Measurements from ENCODE around the gene KLHL3.
A peak's percentile ranks its signal among the peaks of the same experiment; 100 is the strongest.

The KLHL3 gene

DNA sequence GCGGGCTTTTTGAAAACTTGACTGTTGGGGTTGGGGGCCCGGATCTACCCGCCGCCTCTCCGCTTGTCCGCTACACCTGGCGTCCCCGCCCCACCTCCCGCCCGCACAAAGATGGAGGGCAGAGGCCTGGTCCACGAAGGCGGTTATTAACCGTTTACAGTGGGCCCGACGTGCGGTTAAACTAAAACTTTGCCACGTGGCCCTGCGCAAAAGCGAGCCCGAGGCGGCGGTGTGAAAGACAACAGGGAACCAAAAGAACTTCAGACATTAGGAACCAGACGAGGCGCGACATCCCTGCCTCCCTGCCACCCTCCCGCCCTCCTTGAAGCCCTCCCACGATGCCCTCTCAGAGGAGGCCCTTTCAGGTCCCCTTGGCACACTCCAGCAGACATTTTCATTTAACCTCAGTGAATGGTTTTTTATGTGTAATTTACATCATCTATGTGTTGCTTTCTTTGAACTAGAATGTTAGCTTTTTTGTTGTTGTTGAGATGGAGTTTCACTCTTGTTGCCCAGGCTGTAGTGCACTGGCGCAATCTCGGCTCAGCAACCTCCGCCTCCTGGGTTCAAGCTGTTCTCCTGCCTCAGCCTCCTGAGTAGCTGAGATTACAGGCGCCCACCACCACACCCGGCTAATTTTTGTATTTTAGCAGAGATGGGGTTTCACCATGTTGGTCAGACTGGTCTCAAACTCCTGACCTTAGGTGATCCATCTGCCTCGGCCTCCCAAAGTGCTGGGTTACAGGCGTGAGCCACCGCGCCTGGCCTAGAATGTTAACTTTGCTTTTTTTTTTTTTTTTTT lies 19.3 kb upstream of the KLHL3 start (continued):
- TF ChIP-seq ZNF585B (tag by site-specific recombination; IDR thresholded peaks at IDR 0.05) (no peak), TRIM28 (IDR thresholded peaks at IDR 0.05; ENCODE audit: borderline replicate concordance, low read length) (no peak), ZNF132 (tag by site-specific recombination; IDR thresholded peaks at IDR 0.05; ENCODE audit: borderline replicate concordance) (no peak), BCL11B (tag by site-specific recombination; IDR thresholded peaks at IDR 0.05; ENCODE audit: low read depth) (peak; percentile 25; the same call in 1 of the 2 replicates), YY1 (tag by site-specific recombination; IDR thresholded peaks at IDR 0.05) (peak; percentile 82), ZNF184 (tag by site-specific recombination; IDR thresholded peaks at IDR 0.05) (no peak), ZSCAN16 (tag by site-specific recombination; IDR thresholded peaks at IDR 0.05) (no peak), ZNF174 (tag by site-specific recombination; IDR thresholded peaks at IDR 0.05) (no peak), ZNF530 (tag by site-specific recombination; IDR thresholded peaks at IDR 0.05; ENCODE audit: low read depth) (no peak), ZNF473 (tag by site-specific recombination; IDR thresholded peaks at IDR 0.05) (no peak), ZNF76 (tag by site-specific recombination; IDR thresholded peaks at IDR 0.05; ENCODE audit: borderline replicate concordance, low read depth) (no peak), ZNF350 (tag by site-specific recombination; IDR thresholded peaks at IDR 0.05) (no peak), KLF7 (tag by site-specific recombination; IDR thresholded peaks at IDR 0.05; ENCODE audit: borderline replicate concordance) (no peak; the same call in 1 of the 2 replicates), SP3 (tag by site-specific recombination; IDR thresholded peaks at IDR 0.05) (peak; percentile 25), ZNF133 (tag by site-specific recombination; IDR thresholded peaks at IDR 0.05) (no peak), ZBTB48 (tag by site-specific recombination; IDR thresholded peaks at IDR 0.05) (no peak), ZNF24 (tag by site-specific recombination; IDR thresholded peaks at IDR 0.05) (peak; percentile 71), ZNF660 (tag by site-specific recombination; IDR thresholded peaks at IDR 0.05) (peak; percentile 31)
- TF ChIP-seq, protein P1, sequence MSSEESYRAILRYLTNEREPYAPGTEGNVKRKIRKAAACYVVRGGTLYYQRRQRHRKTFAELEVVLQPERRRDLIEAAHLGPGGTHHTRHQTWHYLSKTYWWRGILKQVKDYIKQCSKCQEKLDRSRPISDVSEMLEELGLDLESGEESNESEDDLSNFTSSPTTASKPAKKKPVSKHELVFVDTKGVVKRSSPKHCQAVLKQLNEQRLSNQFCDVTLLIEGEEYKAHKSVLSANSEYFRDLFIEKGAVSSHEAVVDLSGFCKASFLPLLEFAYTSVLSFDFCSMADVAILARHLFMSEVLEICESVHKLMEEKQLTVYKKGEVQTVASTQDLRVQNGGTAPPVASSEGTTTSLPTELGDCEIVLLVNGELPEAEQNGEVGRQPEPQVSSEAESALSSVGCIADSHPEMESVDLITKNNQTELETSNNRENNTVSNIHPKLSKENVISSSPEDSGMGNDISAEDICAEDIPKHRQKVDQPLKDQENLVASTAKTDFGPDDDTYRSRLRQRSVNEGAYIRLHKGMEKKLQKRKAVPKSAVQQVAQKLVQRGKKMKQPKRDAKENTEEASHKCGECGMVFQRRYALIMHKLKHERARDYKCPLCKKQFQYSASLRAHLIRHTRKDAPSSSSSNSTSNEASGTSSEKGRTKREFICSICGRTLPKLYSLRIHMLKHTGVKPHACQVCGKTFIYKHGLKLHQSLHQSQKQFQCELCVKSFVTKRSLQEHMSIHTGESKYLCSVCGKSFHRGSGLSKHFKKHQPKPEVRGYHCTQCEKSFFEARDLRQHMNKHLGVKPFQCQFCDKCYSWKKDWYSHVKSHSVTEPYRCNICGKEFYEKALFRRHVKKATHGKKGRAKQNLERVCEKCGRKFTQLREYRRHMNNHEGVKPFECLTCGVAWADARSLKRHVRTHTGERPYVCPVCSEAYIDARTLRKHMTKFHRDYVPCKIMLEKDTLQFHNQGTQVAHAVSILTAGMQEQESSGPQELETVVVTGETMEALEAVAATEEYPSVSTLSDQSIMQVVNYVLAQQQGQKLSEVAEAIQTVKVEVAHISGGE (tag by site-specific recombination; conservative IDR thresholded peaks at IDR 0.05; ENCODE audit: low read depth): no peak
- TF ChIP-seq, protein P2, sequence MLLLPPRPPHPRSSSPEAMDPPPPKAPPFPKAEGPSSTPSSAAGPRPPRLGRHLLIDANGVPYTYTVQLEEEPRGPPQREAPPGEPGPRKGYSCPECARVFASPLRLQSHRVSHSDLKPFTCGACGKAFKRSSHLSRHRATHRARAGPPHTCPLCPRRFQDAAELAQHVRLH (tag by site-specific recombination; IDR thresholded peaks at IDR 0.05): no peak
- TF ChIP-seq, protein P3, sequence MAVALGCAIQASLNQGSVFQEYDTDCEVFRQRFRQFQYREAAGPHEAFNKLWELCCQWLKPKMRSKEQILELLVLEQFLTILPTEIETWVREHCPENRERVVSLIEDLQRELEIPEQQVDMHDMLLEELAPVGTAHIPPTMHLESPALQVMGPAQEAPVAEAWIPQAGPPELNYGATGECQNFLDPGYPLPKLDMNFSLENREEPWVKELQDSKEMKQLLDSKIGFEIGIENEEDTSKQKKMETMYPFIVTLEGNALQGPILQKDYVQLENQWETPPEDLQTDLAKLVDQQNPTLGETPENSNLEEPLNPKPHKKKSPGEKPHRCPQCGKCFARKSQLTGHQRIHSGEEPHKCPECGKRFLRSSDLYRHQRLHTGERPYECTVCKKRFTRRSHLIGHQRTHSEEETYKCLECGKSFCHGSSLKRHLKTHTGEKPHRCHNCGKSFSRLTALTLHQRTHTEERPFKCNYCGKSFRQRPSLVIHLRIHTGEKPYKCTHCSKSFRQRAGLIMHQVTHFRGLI (tag by site-specific recombination; IDR thresholded peaks at IDR 0.05): 0 out of 2 replicates have a peak, but pooled peaks have one; percentile 8
- TF ChIP-seq, protein P4, sequence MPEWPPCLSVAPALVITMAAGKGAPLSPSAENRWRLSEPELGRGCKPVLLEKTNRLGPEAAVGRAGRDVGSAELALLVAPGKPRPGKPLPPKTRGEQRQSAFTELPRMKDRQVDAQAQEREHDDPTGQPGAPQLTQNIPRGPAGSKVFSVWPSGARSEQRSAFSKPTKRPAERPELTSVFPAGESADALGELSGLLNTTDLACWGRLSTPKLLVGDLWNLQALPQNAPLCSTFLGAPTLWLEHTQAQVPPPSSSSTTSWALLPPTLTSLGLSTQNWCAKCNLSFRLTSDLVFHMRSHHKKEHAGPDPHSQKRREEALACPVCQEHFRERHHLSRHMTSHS (tag by site-specific recombination; IDR thresholded peaks at IDR 0.05): no peak
- TF ChIP-seq, protein P5, sequence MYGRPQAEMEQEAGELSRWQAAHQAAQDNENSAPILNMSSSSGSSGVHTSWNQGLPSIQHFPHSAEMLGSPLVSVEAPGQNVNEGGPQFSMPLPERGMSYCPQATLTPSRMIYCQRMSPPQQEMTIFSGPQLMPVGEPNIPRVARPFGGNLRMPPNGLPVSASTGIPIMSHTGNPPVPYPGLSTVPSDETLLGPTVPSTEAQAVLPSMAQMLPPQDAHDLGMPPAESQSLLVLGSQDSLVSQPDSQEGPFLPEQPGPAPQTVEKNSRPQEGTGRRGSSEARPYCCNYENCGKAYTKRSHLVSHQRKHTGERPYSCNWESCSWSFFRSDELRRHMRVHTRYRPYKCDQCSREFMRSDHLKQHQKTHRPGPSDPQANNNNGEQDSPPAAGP (tag by site-specific recombination; IDR thresholded peaks at IDR 0.05): no peak
- TF ChIP-seq, protein P6, sequence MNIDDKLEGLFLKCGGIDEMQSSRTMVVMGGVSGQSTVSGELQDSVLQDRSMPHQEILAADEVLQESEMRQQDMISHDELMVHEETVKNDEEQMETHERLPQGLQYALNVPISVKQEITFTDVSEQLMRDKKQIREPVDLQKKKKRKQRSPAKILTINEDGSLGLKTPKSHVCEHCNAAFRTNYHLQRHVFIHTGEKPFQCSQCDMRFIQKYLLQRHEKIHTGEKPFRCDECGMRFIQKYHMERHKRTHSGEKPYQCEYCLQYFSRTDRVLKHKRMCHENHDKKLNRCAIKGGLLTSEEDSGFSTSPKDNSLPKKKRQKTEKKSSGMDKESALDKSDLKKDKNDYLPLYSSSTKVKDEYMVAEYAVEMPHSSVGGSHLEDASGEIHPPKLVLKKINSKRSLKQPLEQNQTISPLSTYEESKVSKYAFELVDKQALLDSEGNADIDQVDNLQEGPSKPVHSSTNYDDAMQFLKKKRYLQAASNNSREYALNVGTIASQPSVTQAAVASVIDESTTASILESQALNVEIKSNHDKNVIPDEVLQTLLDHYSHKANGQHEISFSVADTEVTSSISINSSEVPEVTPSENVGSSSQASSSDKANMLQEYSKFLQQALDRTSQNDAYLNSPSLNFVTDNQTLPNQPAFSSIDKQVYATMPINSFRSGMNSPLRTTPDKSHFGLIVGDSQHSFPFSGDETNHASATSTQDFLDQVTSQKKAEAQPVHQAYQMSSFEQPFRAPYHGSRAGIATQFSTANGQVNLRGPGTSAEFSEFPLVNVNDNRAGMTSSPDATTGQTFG (tag by site-specific recombination; IDR thresholded peaks at IDR 0.05; ENCODE audit: borderline replicate concordance): no peak
- TF ChIP-seq, protein P7, sequence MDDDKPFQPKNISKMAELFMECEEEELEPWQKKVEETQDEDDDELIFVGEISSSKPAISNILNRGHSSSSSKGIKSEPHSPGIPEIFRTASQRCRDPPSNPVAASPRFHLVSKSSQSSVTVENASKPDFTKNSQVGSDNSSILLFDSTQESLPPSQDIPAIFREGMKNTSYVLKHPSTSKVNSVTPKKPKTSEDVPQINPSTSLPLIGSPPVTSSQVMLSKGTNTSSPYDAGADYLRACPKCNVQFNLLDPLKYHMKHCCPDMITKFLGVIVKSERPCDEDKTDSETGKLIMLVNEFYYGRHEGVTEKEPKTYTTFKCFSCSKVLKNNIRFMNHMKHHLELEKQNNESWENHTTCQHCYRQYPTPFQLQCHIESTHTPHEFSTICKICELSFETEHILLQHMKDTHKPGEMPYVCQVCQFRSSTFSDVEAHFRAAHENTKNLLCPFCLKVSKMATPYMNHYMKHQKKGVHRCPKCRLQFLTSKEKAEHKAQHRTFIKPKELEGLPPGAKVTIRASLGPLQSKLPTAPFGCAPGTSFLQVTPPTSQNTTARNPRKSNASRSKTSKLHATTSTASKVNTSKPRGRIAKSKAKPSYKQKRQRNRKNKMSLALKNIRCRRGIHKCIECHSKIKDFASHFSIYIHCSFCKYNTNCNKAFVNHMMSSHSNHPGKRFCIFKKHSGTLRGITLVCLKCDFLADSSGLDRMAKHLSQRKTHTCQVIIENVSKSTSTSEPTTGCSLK (tag by site-specific recombination; IDR thresholded peaks at IDR 0.05): no peak
- TF ChIP-seq, protein P8, sequence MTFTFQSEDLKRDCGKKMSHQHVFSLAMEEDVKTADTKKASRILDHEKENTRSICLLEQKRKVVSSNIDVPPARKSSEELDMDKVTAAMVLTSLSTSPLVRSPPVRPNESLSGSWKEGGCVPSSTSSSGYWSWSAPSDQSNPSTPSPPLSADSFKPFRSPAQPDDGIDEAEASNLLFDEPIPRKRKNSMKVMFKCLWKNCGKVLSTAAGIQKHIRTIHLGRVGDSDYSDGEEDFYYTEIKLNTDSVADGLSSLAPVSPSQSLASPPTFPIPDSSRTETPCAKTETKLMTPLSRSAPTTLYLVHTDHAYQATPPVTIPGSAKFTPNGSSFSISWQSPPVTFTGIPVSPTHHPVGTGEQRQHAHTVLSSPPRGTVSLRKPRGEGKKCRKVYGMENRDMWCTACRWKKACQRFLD (tag by site-specific recombination; IDR thresholded peaks at IDR 0.05): no peak
